GM19043 (cell line): ENCODE results near the gene FBLN1.
"Not testable (repeated sequence)": the region's sequence is repeated elsewhere in the genome, so short reads cannot be mapped to it uniquely, and the experiment has no call there.

Source experiments
- ATAC-seq: cut with Tn5 transposase; IDR thresholded peaks from one replicate; pipeline ENCODE4 v1.9.1; 2021; ENCODE audit warnings: low read depth; ENCODE audit not compliant: unreplicated experiment

The FBLN1 gene

GRCh38 chr22:45599836-45600577 lies 97.3 kb downstream of the FBLN1 start:
- ATAC-seq = no peak

GRCh38 chr22:45600790-45601730 lies 98.4 kb downstream of the FBLN1 start:
- no peak for ATAC-seq

GRCh38 chr22:45602004-45602733 lies 99.5 kb downstream of the FBLN1 start:
- no peak for ATAC-seq

GRCh38 chr22:45602824-45603595 lies 100.3 kb downstream of the FBLN1 start:
- ATAC-seq = no peak

GRCh38 chr22:45603619-45604018 lies 100.9 kb downstream of the FBLN1 start:
- ATAC-seq = no peak

- ATAC-seq = not testable (repeated sequence)
Observed at GRCh38 chr22:45608045-45608444, 105.4 kb downstream of the FBLN1 start.

GRCh38 chr22:45608763-45609180 lies 106.1 kb downstream of the FBLN1 start:
- ATAC-seq = no peak

GRCh38 chr22:45612451-45612901 lies 109.8 kb downstream of the FBLN1 start:
- no peak for ATAC-seq

- ATAC-seq = no peak
Observed at GRCh38 chr22:45612940-45613339, 110.3 kb downstream of the FBLN1 start.

GRCh38 chr22:45615364-45615763 lies 112.7 kb downstream of the FBLN1 start:
- ATAC-seq = no peak

- ATAC-seq = no peak
Observed at GRCh38 chr22:45616432-45616831, 113.7 kb downstream of the FBLN1 start.

GRCh38 chr22:45617948-45618347 lies 115.3 kb downstream of the FBLN1 start:
- ATAC-seq = no peak

GRCh38 chr22:45620706-45621105 lies 118.0 kb downstream of the FBLN1 start:
- ATAC-seq = no peak

- no peak for ATAC-seq
Observed at GRCh38 chr22:45621836-45622600, 119.3 kb downstream of the FBLN1 start.

GRCh38 chr22:45623464-45624145 lies 120.9 kb downstream of the FBLN1 start:
- ATAC-seq = not testable (repeated sequence)

- no peak for ATAC-seq
Observed at GRCh38 chr22:45626198-45626651, 123.5 kb downstream of the FBLN1 start.

GRCh38 chr22:45627489-45628233 lies 125.0 kb downstream of the FBLN1 start:
- no peak for ATAC-seq

GRCh38 chr22:45628515-45628914 lies 125.8 kb downstream of the FBLN1 start:
- no peak for ATAC-seq
